Measurements from ENCODE around the gene IRS2.
"Not testable (repeated sequence)": the region's sequence is repeated elsewhere in the genome, so short reads cannot be mapped to it uniquely, and the experiment has no call there.

The IRS2 gene

GRCh38 chr13:109751477-109751876 lies 34.9 kb downstream of the IRS2 start:
- DNase-seq (ENCODE audit: low read depth), result no peak

DNA sequence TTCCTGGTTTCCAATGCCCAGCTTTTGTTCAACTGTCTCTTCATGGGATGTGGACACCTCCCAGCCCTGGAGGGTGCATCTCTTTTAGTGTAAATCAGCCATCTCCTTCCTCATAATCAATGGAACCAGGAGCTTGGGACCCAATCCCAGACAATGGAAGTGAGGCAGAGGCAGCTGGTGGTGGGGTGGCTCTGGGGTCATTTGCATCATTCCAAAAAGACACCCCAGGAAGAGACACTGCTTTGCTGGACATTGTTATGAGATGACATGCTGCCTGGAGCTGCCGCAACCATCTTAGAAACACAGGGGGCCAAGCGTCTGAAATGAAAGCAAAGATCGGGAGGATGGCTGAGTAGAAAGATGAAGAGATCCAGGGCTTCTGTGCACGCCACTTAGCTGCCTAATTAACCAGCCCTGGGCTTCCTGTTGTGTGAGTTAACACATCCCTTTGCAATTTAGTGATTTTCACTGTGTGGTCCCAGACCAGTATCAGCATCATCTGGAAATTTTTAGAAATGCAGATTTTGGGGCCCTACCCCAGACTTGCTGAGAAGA lies 36.1 kb downstream of the IRS2 start:
- DNase-seq (ENCODE audit: low read depth), result no peak

- no peak for DNase-seq (ENCODE audit: low read depth)
Measured at GRCh38 chr13:109749365-109749764, 37.0 kb downstream of the IRS2 start.

- no peak for DNase-seq (ENCODE audit: low read depth)
Measured at GRCh38 chr13:109748677-109749076, 37.7 kb downstream of the IRS2 start.

DNA sequence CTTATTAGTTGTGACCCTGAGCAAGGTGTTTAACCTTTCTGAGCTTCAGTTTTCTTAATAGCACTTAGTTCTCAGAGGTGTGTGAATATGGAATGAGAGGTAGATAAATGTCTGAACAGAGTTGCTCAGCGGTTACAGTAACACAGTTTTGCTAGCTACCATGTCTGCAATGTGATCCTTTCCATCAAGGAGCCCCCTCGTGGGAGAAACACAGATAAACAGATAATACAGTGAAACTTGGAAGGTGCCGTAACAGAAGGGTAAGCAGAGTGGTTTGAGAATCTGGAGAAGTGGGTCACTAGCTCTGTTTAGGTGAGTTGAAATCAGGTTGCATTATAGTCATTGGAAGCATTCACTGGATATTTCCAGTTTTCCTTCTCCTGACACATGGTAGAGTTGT lies 38.9 kb downstream of the IRS2 start:
- peak; percentile 22 for DNase-seq (ENCODE audit: low read depth)

DNA sequence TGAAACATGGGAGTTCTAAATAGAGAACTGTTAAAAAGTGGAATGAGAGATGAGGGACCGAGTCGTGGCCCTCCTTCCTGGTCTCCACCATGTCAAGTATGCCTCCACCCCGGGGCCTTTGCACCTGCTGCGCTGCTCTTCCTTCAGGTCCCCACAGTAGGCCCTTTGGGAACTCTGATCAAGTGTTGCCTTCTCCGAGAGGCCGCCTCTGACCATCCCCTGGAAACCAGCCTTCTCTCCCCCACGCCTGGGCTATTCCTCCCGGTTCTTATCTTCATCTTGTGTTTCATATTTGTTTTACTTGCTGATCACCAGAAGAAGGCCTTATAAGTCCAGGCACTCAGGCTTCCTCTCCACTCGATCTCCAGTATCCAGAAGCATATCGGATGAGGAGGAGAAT lies 40.0 kb downstream of the IRS2 start:
- DNase-seq (ENCODE audit: low read depth), result no peak

GRCh38 chr13:109745702-109746101 lies 40.7 kb downstream of the IRS2 start:
- DNase-seq (ENCODE audit: low read depth), result no peak

- no peak for DNase-seq (ENCODE audit: low read depth)
Measured at GRCh38 chr13:109745060-109745459, 41.3 kb downstream of the IRS2 start.

DNA sequence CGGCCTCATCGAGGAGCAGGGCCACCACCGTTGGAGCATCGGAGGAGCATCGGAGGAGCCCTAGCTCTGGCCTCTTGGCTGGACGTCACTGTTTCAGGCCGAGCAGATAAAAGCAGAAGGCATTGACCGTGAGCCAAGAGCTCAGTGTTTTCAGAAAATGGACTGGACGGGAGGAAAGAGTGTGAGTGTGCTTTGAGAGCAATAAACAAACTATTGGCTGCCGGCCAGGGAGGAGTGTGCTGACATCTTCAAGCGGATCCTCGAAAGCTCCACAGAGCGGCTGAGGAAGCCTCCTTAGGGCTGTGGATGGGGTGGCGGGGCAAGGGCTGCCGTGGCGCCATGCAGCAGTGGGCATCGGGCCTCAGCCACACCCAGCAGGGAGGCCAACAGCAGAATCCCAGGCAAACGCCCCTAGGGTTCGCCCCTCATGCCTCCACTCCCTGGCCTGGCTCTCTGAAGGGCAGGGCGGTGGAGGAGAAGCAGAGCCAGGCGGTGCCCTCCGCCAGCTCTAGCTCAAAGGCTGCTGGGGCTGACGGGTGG lies 41.8 kb downstream of the IRS2 start:
- DNase-seq (ENCODE audit: low read depth), result peak; percentile 75

- peak; percentile 87 for DNase-seq (ENCODE audit: low read depth)
Measured at GRCh38 chr13:109743706-109744453, 42.5 kb downstream of the IRS2 start.

DNA sequence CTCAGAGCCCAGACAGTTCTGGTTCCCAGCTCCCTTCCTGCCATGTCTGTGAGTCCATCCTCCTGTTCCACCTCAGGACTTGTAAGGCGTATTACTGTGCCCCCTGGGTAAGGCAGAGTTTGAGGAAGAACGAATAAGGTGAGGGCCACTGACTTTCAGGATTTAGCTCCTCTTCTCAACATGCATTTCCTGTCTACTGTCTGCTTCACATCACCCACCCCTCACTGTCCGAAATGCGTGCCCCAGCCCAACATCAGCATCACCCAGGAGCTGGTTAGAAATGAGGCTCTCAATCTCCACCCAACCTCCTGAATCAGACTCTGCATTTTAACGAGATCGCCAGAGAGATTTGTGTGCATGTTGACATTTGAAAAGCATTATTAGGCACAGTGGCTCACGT lies 44.4 kb downstream of the IRS2 start:
- DNase-seq (ENCODE audit: low read depth), result no peak

- DNase-seq (ENCODE audit: low read depth), result no peak
Measured at GRCh38 chr13:109740721-109741120, 45.7 kb downstream of the IRS2 start.

DNA sequence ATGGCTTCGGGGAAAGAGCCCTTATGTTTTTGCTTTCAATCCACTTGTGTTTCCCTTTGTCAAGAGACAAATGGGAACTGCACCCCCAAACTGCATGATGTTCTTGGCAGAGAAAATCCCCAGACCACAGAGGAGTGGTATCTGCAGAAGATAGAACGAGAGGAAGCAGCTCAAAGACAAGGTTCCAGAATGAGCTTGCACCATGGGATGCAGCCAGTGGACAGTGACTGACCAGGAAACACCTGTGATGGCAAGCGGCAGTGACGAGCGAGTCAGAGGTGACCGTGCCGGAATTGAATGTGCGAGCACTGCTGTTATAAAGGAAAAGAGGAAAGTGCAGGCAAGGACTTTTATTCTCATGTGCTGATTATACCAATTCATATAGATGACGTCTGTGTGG lies 46.3 kb downstream of the IRS2 start:
- DNase-seq (ENCODE audit: low read depth), result no peak

DNA sequence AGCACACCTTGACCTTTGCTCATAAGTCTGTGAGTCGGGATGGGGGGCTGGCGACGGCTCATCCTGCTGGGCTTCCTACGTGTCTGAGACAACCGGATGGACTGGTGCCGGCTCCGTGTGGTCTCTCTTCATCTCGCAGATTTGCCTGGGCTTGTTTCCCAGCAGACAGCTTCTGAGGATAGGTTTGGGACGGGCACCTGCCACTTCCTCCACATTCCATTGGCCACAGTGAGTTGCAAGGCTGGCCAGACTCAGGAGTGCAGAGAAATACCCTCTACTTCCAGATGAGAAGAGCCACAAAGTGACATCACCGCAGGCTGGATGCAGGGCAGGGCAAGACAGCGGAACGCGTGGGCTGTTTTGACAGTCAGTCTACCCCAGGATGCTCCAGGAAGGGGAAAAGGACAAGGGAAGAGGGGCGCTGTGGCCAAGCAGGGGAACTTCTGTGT lies 48.1 kb downstream of the IRS2 start:
- DNase-seq (ENCODE audit: low read depth), result no peak

DNA sequence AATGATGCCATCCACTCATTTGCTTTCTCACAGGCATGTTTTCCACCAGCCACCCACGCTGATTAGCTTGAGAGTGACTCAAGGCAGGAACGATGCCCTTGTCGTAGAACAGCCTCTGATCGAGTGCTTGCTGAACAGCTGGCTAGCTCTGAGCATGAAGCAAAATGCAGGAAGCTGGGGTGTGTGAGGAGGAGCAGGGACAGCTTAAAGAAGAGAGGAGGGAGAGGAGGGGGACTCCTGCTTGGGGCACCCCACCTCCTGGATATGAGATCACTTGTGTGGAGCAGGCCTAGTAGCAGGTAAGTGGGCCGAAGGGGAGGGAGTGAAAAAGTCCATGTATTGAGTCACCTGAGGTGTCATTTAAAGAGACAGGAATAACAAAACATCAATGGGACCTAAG lies 48.8 kb downstream of the IRS2 start:
- DNase-seq (ENCODE audit: low read depth), result peak; percentile 31

- DNase-seq (ENCODE audit: low read depth), result no peak
Measured at GRCh38 chr13:109737046-109737573, 49.3 kb downstream of the IRS2 start.

- no peak for DNase-seq (ENCODE audit: low read depth)
Measured at GRCh38 chr13:109735436-109735966, 50.9 kb downstream of the IRS2 start.

DNA sequence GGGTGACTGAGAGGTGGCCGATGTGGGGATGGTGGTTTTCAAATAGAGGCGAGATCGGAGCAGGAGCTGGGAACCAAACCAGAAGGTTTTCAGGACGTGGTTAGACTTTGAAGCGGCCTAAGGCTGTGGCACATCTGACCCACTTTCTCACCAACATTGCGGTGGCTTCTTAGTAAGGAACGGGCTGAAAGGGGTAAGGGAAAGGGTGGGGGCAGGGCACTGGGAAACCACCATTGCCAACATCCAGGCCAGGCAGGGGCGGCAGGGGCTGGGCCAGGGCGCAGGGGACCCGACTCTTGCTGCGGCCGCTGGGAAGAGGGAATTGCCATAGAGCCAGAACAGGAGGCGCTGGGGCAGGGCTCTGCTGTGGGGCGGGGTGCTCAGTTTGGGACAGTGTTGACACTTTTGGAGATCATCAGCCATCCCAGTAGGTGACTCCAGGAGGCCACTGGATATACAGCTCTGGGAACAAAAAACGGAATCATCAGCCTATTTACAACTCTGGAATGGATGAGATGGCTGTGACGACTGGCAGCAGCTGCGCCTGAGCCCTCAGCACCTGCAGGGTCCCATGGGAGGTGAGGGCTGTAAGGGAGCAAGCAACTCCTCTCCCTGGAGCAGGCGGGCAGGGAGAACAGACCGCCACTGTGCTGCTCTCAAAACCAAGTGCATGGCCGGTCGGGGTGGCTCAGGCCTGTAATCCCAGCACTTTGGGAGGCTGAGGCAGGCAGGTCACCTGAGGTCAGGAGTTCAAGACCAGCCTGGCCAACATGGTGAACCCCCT lies 52.2 kb downstream of the IRS2 start:
- DNase-seq (ENCODE audit: low read depth), result no peak

- DNase-seq (ENCODE audit: low read depth), result no peak
Measured at GRCh38 chr13:109733550-109733949, 52.8 kb downstream of the IRS2 start.

DNA sequence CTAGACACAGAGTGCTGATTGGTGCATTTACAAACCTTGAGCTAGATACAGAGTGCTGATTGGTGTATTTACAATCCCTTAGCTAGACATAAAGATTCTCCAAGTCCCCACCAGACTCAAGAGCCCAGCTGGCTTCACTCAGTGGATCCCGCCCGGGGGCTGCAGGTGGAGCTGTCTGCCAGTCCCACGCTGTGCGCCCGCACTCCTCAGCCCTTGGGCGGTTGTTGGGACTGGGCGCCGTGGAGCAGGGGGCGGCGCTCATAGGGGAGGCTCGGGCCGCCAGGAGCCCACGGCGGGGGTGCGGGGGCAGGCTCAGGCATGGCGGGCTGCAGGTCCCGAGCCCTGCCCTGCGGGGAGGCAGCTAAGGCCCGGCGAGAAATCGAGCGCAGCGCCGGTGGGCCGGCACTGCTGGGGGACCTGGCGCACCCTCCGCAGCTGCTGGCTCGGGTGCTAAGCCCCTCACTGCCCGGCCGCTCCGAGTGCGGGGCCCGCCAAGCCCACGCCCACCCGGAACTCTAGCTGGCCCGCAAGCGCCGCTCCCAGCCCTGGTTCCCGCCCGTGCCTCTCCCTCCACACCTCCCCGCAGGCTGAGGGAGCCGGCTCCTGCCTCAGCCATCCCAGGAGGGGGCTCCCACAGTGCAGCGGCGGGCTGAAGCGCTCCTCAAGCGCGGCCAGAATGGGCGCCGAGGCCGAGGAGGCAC lies 53.8 kb downstream of the IRS2 start:
- DNase-seq (ENCODE audit: low read depth), result not testable (repeated sequence)

- DNase-seq (ENCODE audit: low read depth), result no peak
Measured at GRCh38 chr13:109730812-109731335, 55.5 kb downstream of the IRS2 start.
